GM10248 (cell line): ENCODE measurements around the gene ATP2B2.

ENCODE experiments used
- CTCF ChIA-PET: fragments of 300-600 bp; sonication (Branson Sonifier 250); formaldehyde crosslinking; extraction: SDS; loops from one replicate; lab custom pipeline; 2021; ENCODE audit warnings: antibody characterized with exemption; lab: Yijun Ruan, JAX
- POLR2A ChIA-PET: fragments of 350-650 bp; sonication (Branson Sonifier 250); formaldehyde crosslinking; extraction: SDS; loops from one replicate; lab custom pipeline; 2020; ENCODE audit warnings: antibody characterized with exemption; lab: Yijun Ruan, JAX
- DNase-seq: peaks from one replicate; pipeline ENCODE4 v3.0.0; 2012; ENCODE audit errors: extremely low spot score
- TF ChIP-seq, protein P1 (sequence below): IDR thresholded peaks from 2 replicates; pipeline ENCODE4 v1.5.1; 2012; ENCODE audit warnings: mild to moderate bottlenecking, low read depth; ENCODE audit errors: extremely low read depth, missing control alignments, control extremely low read depth

Gene ATP2B2

DNA sequence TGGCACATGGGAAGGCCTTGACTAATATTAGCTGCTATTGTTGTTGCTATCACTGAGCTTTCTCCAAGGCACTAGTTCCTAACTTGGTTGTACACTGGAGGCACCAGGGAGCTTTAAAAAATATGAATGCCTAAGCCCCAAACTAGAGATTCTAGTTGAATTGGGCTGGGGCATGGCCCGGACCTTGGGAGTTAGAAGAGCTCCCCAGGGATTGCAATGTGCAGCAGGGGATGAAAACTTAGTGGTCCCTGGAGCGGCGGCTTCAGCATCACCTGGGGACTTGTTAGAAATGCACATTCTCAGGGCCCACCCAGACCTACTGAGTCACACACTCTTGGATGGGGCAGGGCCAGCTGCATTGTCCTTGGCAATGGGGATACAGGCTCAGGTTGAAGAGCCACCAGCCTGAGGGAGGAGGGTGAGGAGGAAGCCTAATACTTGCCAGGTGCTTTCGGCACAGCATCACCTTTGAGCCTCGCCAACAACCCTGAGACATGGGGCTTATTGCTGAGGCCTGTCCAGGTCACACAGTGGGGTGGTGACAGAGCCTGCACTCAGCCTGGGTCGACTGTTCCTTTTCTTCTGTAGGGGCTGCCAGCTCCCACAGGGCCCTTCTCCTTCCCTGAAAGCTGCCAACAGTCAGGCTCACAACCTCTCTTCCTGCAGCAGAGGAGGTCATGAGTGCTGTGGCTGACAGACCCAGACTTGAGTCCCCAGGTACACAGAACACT lies 84.5 kb downstream of the ATP2B2 start:
- POLR2A ChIA-PET: no interaction called here
- CTCF ChIA-PET: interaction anchor here (1.2 to 1.3 kb wide), 2 partner anchors 12 to 40 kb away, joined by 3 to 4 read pairs; no protein-coding TSS in a partner anchor
- no peak for DNase-seq
- TF ChIP-seq, protein P1, sequence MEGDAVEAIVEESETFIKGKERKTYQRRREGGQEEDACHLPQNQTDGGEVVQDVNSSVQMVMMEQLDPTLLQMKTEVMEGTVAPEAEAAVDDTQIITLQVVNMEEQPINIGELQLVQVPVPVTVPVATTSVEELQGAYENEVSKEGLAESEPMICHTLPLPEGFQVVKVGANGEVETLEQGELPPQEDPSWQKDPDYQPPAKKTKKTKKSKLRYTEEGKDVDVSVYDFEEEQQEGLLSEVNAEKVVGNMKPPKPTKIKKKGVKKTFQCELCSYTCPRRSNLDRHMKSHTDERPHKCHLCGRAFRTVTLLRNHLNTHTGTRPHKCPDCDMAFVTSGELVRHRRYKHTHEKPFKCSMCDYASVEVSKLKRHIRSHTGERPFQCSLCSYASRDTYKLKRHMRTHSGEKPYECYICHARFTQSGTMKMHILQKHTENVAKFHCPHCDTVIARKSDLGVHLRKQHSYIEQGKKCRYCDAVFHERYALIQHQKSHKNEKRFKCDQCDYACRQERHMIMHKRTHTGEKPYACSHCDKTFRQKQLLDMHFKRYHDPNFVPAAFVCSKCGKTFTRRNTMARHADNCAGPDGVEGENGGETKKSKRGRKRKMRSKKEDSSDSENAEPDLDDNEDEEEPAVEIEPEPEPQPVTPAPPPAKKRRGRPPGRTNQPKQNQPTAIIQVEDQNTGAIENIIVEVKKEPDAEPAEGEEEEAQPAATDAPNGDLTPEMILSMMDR: no peak

DNA sequence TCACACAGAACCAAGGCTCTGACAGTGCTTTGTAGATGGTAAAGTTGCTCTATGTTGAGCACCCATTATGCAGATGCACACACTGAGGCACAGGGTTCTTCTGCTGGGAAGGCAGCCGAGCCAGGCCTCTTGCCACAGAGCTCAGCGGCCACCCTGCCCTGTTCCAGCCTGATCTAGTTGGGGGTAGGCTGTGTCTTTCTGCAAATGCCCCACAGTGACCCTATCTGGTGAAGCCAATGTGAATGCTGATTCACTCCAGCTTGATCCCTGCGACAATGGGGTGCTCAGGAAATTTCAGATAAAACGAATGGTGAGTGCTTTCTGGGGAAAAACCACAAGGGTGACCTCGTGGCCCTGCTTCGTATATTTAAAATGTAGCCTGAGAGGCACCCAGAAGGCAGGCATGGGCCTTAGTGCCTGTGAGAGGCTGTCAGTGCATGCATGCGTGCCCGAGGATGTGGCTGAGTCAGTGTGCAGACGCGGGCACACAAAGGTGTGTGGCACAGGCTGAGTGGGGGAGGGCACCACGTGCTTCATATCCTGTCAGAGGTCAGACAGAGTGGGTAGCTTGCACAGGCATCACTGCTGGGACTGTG lies 85.7 kb downstream of the ATP2B2 start:
- POLR2A ChIA-PET: no interaction called here
- TF ChIP-seq, protein P1: no peak
- CTCF ChIA-PET: interaction anchor here (0.9 to 1.2 kb wide), 3 partner anchors 11 to 324 kb away, joined by 3 read pairs; no protein-coding TSS in a partner anchor
- DNase-seq: no peak

DNA sequence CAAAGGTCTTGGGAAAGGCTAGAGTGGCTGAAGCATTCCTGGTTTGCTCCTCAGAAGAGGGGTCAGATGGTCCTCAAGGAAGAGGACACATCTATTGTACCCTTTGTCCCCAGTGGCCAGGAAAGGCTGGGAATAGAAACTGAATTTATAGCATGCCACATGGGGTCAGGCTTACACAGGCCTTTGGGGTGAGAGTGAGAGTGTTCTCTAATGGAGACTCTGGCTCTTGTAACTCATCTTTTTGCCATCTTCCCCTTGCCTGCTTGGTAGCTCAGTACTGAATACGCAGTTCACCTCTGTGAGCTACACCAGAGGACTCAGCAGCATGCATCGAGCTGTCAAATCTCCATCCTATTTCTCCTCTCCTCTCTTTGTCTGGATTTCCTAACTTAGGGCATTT lies 87.5 kb downstream of the ATP2B2 start:
- ChIA-PET POLR2A (no interaction called here), CTCF (interaction anchor here (1.2 to 1.9 kb wide), 5 partner anchors 9 to 322 kb away, joined by 3 to 9 read pairs (median 4); no protein-coding TSS in a partner anchor)
- peak; percentile 32 for DNase-seq
- TF ChIP-seq, protein P1: peak; percentile 34

DNA sequence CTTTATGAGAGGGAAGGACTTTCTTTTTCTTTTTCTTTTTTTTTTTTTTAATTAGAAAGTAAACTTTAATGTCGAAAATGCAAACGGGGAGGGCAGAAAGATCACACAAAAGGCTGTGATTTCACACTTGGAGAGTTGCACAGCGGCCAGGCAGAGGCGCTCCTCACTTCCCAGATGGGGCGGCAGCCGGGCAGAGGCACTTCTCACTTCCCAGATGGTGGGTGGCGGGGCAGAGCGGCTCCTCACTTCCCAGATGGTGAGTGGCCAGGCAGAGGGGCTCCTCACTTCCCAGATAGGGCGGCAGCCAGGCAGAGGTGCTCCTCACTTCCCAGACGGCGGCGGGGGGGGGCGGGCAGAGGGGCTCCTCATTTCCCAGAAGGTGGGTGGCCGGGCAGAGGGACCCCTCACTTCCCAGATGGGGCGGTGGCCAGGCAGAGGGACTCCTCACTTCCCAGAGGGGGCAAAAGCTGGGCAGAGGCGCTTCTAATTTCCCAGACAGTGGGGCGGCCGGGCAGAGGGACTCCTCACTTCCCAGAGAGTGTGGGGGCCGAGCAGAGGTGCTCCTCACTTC lies 88.6 kb downstream of the ATP2B2 start:
- POLR2A ChIA-PET: no interaction called here
- TF ChIP-seq, protein P1: no peak
- CTCF ChIA-PET: interaction anchor here (0.8 to 1.9 kb wide), 4 partner anchors 17 to 323 kb away, joined by 3 to 9 read pairs (median 6); no protein-coding TSS in a partner anchor
- no peak for DNase-seq

DNA sequence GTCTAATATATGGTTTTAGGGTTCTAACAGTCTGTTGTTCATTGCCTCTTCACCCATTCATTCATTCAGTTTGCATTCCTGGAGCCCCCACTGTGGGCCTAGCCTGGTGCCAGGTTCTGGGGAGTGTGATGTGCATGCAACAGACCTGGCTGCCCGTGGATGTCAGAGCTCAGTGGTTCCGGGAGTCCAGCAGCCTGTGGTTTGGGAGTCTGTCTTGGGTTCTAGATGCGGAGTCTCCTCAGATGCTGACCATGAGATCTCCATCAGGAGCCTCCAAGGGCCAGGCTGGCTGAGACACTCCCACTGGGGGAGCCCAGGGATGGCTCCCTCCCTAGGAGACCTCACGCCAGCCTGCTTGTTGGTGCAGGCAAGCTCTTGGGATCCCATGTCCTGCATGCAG lies 92.3 kb downstream of the ATP2B2 start:
- TF ChIP-seq, protein P1: no peak
- ChIA-PET CTCF (interaction anchor here (1.0 to 1.9 kb wide), 2 partner anchors 11 to 327 kb away, joined by 6 read pairs; no protein-coding TSS in a partner anchor), POLR2A (no interaction called here)
- no peak for DNase-seq

DNA sequence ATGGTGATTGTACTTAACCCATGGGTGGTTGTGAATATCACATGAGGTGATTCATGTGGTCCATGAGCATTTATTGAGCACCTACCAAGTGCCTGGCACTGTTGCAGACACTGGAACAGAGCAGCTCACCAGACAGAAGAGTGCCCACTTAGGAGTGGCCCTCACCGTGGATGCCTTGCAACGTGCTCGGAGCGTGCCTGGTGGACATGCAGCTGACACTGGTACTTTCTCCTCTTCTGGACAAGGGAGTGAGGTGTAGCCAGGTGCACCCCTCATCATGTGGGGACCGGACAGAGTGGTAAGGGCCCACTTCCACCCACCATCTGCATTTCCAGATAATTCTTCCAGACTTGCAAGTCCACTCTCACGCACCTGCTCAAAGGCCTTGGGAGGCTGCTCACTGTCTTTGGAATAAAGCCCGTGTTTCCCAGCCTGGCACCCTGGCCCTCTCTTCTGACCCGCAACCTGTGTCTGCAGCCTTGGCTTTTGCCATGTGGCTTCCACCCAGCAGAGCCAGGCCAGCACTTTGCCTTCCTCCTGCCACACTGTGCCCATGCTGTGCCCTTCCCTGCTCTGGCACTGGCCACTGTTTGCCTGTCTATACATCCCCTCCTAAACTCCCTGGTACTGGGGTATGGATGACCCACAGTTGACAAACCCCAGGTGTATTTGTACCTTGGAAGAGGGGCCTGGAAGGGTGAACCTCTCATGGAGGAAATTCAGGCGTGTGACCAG lies 93.6 kb downstream of the ATP2B2 start:
- DNase-seq: no peak
- ChIA-PET POLR2A (no interaction called here), CTCF (no interaction called here)
- TF ChIP-seq, protein P1: no peak
